ENCODE measurements around the gene NECAB3. TPM values are rescaled to one million over a fixed set of nuclear protein-coding genes. Genes with fewer than 3 reads are reported as not detected.

Gene NECAB3
- total RNA-seq, 2 donors from 2014 or later: 47.4 to 59.9 TPM

DNA sequence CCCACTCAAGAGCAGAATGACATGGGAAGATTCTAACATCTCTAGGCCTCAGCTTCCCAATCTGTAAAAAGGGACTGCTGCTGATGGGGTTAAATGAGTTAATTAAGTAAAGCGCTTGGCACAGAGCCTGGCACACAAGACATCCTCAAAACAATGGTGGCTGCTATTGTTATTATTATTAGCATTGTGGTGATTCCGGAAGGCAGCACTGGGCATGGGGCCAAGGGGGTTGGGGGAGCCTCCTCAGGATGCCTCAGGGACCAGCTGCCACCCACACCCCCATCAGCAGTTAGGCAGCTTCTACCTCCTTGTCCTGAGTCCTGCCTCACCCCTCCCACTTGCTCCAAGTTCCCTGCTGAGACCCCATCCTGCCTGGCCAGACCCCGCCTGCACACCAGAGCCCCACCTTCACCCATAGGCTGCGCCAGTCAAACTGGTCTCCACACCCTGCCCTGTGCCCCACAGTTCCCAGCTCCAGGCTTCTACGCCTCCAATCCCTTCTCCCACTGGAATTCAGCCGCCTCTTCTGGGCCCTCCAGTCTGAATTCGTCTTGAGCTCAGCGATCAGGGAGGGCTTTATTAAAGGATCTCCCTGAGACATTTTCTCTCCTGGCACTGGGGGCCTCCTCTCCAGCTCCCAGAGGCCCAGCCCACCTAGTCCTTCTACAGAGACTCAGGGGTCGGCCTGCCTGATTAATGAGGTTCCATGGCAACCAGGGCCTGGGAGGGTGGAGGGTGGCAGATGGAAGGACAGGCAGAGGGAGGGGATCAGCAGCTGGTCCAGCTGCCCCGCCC, 10.5 kb upstream of the NECAB3 start:
- intact Hi-C loops (cut with DNase I): loop anchor here in 1 of 2 donors (5.0 kb wide), 1 partner anchor 48 kb away; the partner anchor contains the start of gene ZNF341
- ATAC-seq (no peak), DNase-seq (no peak)

DNA sequence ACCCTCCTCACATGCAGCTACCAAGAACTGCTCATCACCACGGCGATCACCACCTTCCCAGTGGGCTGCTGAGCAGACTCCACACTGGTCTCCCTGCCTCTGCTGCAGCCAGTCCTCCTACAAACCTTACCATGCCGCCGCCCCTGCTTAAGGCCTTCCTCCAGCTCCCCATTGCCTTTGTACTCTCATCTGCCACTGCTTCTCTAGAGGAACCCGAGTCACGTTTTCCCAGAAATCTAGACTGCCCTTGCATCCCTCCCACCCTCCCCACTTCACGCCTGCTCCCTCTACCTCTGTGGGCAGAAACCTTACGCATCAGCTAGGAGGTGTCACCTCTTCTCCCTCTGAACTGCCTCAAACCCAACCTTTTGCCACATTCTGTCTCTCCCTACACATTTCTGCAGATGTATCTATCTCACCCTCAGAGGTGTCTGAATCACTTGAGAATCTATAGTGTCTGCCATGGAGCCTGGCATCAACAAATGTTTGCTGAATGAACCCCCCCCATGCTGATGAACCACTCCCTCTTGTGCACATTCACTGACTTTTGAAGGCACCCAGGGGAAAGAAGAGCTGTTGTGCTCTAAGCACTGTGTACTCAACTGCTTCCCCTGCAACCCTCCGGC, 7.6 kb upstream of the NECAB3 start:
- ATAC-seq (no peak), DNase-seq (no peak)
- intact Hi-C loops (cut with DNase I): no loop called here

- no peak for DNase-seq
- no peak for ATAC-seq
- intact Hi-C loops (cut with DNase I): no loop called here
Measured at GRCh38 chr20:33681288-33681687, 7.1 kb upstream of the NECAB3 start.

GRCh38 chr20:33680686-33681085, 6.5 kb upstream of the NECAB3 start:
- no peak for ATAC-seq
- DNase-seq: no peak
- intact Hi-C loops (cut with DNase I): no loop called here

DNA sequence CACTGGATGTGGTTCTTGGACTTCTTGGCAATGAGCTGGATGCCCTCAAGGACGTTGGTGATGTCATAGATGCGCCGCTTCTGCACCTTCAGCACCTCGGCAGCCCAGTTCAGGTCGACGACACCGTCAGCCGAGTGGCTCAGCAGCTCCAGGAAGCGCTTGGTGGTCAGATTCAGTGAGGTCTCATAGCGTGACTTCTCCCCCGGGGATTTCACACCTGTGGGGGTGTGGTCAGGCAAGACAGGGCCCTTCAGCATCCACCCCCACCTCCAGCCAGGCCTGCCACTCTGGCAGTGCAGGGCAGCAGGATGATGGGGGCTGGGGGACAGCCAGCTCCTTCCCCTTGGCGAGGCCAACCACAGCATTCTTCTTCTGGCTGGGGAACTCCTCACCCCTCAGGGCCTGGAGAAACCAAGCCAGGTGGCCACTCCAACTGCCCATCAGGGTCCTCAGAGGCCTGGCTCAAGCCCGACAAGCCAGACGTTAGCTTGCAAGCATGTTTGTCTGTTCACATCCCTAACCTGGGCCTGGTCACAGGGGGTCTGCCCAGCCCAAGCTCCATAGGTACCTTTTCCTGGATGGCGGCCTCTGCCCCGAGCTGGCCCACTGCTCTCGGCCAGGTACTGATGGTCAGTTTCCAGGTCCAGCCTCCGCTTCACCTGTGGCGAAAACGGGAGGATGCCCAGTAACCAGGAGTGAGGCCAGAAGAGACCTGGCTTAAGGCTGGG, 5.7 kb upstream of the NECAB3 start:
- DNase-seq (no peak), ATAC-seq (no peak)
- intact Hi-C loops (cut with DNase I): no loop called here

DNA sequence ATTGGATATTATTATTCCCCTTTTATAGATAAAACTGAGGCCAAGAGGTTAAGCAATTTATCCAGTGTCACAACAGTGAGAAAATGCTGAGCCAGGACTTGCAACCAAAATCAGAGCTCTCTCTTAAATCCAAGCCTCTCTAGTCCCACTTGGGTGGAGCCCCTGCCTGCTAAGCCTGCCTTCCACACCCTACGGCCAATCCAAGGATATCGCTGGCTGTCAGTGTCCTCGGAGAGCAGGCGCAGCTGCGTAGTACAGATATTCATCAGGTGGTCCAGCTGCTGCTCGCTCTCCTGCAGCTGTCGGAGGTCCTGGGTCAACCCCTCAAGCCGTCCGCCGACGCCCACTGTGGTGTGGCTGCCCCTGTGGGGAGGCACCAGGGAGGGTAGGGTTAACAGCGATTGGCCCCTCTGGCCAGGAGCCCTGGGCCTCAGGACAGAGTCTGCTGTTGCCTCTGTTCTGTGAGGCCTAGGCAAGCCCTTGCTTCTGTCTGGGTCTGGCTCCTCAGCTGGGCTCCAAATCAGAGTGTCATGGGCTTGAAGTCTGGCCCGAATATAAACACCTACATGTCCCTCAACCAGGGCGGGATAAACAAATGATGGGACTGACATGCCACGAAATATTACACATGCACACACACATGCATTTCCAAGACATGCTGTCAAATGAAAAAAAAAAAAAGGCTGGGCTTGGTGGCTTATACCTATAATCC, 3.9 kb upstream of the NECAB3 start:
- DNase-seq (peak; percentile 56), ATAC-seq (peak; percentile 21 to 40)
- intact Hi-C loops (cut with DNase I): no loop called here

DNA sequence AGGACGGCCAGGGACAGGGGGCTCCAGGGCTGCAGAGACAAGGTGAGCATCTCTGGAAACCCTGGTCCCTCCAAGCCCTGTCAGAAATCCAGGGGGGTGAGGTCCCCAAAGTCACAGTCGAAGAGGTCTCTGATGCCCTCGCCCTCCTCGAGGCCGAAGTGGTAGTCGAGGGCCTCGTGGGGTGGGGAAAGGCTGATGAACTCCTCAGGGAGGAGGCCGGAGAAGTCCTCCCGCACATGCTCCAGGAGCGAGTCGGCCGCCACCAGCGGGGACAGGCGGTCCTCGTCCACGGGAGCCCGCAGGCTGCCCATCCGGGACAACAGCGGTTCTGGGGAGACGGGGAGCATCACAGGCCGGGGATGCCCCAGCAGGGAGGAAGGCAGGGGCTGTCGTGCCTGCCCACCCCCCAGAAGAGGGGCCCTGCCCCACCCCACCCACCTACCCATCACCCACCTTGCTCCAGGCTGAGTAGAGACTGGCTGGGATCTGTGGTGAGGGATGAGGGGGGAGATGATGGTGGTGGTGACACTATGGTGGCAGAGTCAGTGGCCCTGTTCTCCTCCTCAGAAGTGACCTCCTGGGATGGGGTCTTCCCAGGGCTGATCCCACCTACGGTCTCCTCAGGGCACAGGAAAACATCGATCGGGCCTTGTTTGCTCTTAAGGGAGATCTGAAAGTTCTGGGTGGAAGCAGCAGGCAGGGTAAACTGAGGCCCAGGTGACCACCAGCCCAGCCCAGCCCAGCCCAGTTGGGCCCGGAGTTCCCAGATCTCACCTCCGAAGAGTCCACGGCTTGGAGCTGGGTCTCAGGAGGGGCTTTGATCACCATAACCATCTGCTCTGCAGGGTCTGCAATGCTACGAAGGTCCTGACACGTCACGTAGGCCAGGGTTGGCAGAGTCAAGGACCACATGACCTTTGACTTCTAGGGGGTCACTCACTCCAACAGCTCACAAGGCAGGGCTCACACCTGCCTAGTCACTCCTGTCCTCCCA, 2.7 kb upstream of the NECAB3 start:
- DNase-seq: no peak
- intact Hi-C loops (cut with DNase I): no loop called here
- no peak for ATAC-seq

DNA sequence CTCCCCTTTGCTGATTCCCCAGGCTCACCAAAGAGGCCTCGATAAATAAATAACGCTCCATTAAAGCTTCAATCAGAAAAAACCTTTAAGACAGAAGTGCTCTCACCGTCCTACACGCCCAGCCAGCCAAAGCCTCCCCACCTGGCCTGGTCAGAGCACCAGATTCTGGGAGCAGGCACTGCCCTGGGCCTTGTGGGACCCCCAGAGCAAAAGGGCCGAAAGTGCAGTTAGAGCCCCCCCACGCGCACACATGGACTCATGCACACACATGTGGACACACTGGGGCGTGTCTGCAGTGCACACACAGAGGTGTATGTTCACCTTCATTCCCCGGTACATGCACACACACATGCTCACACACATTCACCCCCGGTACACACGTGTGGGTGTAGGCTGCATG, 1.9 kb upstream of the NECAB3 start:
- intact Hi-C loops (cut with DNase I): no loop called here
- no peak for DNase-seq
- no peak for ATAC-seq

- DNase-seq (no peak), ATAC-seq (peak in 1 of 2 donors; percentile 10)
- intact Hi-C loops (cut with DNase I): no loop called here
Measured at GRCh38 chr20:33675136-33675959, 1.1 kb upstream of the NECAB3 start.

GRCh38 chr20:33673410-33674293, 576 bp downstream of the NECAB3 start:
- DNase-seq (no peak), ATAC-seq (peak in 1 of 2 donors; percentile 1)
- intact Hi-C loops (cut with DNase I): no loop called here

- intact Hi-C loops (cut with DNase I): no loop called here
- no peak for ATAC-seq
- DNase-seq: no peak
Measured at GRCh38 chr20:33673114-33673409, 1.2 kb downstream of the NECAB3 start.

GRCh38 chr20:33672426-33673113, 1.7 kb downstream of the NECAB3 start:
- DNase-seq: no peak
- no peak for ATAC-seq
- intact Hi-C loops (cut with DNase I): no loop called here

GRCh38 chr20:33671573-33672288, 2.5 kb downstream of the NECAB3 start:
- intact Hi-C loops (cut with DNase I): no loop called here
- DNase-seq (no peak), ATAC-seq (no peak)

- DNase-seq: no peak
- ATAC-seq: no peak
- intact Hi-C loops (cut with DNase I): no loop called here
Measured at GRCh38 chr20:33670715-33671499, 3.3 kb downstream of the NECAB3 start.
